ENCODE data around the gene SPTSSB.

DNA sequence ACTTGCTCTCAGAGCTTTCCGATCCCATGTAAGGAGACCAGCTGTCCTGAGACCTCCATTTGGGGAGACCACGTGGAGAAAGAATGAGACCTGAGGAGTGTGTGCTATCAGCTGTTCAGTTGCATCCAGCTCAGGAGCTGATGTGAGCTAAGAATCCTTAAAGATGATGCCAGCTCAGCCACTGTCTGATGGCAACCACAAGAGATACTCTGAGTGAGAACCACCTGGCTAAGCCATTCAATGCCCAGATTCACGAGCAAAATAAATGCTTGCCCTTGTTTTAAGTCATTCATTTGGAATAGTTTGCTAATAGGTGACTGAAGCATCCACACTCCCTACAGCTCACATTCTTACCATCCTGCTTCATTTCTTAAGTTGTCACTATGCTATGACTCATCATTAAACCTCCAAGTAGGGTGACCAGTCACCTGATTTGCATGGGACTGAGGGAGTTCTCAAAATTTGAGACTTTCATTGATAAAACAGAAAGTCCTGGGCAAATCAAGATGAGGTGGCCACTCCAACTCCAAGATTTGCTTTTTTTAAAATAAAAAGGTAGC lies 56.4 kb downstream of the SPTSSB start:
- no peak for TF ChIP-seq CTCF (IDR thresholded peaks at IDR 0.05; ENCODE audit: insufficient read depth, low read depth, low read length)
- no peak for TF ChIP-seq EZH2 (IDR thresholded peaks at IDR 0.05; ENCODE audit: insufficient read depth, low read length)
